GM23338 (cell line): ENCODE data around the gene CPNE7. TPM values are rescaled to one million over a fixed set of nuclear protein-coding genes. Genes with fewer than 3 reads are reported as not detected.

Experiments
- ATAC-seq: fragments of 200-7000 bp; cut with Tn5 transposase; 3 replicates; pipeline ENCODE4 v1.9.1; 2020
- DNase-seq: peaks from one replicate; pipeline ENCODE4 v3.0.0-alpha.2; 2015; ENCODE audit warnings: low spot score
- H2AFZ ChIP-seq: fragments of 200-600 bp; sonication (generic); 2 replicates; pipeline ENCODE4 v1.8.0; 2016; ENCODE audit warnings: antibody characterized with exemption, mild to moderate bottlenecking, moderate library complexity
- H3F3A ChIP-seq: fragments of 200-600 bp; sonication (generic); replicated peaks from 2 replicates; pipeline ENCODE4 v1.8.0; 2017; ENCODE audit warnings: antibody characterized with exemption, mixed run types, low read depth
- H3K27ac ChIP-seq: fragments of 200-600 bp; sonication (generic); 2 replicates; pipeline ENCODE4 v1.6.1; 2016; ENCODE audit warnings: low read depth
- H3K27me3 ChIP-seq: fragments of 200-600 bp; sonication (generic); 2 replicates; pipeline ENCODE4 v1.8.0; 2016; ENCODE audit warnings: mild to moderate bottlenecking, mixed run types, moderate library complexity; ENCODE audit not compliant: insufficient read depth
- H3K36me3 ChIP-seq: fragments of 200-600 bp; sonication (generic); 2 replicates; pipeline ENCODE4 v1.8.0; 2016; ENCODE audit warnings: mild to moderate bottlenecking; ENCODE audit not compliant: insufficient read depth
- H3K4me1 ChIP-seq: fragments of 200-600 bp; sonication (generic); 2 replicates; pipeline ENCODE4 v1.8.0; 2016; ENCODE audit warnings: mild to moderate bottlenecking, moderate library complexity; ENCODE audit not compliant: insufficient read depth
- H3K4me2 ChIP-seq: fragments of 200-600 bp; sonication (generic); 2 replicates; pipeline ENCODE4 v1.7.1; 2017; ENCODE audit warnings: mixed run types
- H3K4me3 ChIP-seq: fragments of 200-600 bp; sonication (generic); 2 replicates; pipeline ENCODE4 v1.6.1; 2016; ENCODE audit warnings: mixed run types
- H3K79me2 ChIP-seq: fragments of 200-600 bp; sonication (generic); replicated peaks from 2 replicates; pipeline ENCODE4 v1.8.0; 2017; ENCODE audit warnings: mild to moderate bottlenecking; ENCODE audit not compliant: insufficient read depth
- H3K9me2 ChIP-seq: fragments of 200-600 bp; sonication (generic); 2 replicates; pipeline ENCODE4 v1.8.0; 2017; ENCODE audit not compliant: insufficient read depth
- H4K20me1 ChIP-seq: fragments of 200-600 bp; sonication (generic); replicated peaks from 2 replicates; pipeline ENCODE4 v1.8.0; 2017; ENCODE audit warnings: mild to moderate bottlenecking; ENCODE audit not compliant: insufficient read depth
- H3K27ac Mint-ChIP-seq: 2 replicates; pipeline ENCODE4 v1.8.0; 2020; ENCODE audit warnings: inconsistent platforms, mild to moderate bottlenecking, moderate library complexity, mixed read lengths
- H3K27me3 Mint-ChIP-seq: 3 replicates; pipeline ENCODE4 v1.8.0; 2022; ENCODE audit warnings: low read depth, mild to moderate bottlenecking, moderate library complexity, mixed read lengths, inconsistent platforms; ENCODE audit not compliant: insufficient read depth, poor library complexity
- H3K36me3 Mint-ChIP-seq: 3 replicates; pipeline ENCODE4 v1.8.0; 2021; ENCODE audit warnings: low read depth, mild to moderate bottlenecking, inconsistent platforms, moderate library complexity, mixed read lengths
- H3K4me1 Mint-ChIP-seq: 3 replicates; pipeline ENCODE4 v1.8.0; 2020; ENCODE audit warnings: mild to moderate bottlenecking, inconsistent platforms, mixed read lengths
- H3K4me3 Mint-ChIP-seq: 3 replicates; pipeline ENCODE4 v1.8.0; 2021; ENCODE audit warnings: moderate library complexity, mild to moderate bottlenecking, inconsistent platforms, mixed read lengths
- H3K9me3 Mint-ChIP-seq: 3 replicates; pipeline ENCODE4 v1.8.0; 2020; ENCODE audit warnings: moderate library complexity, mild to moderate bottlenecking, inconsistent platforms, mixed read lengths
- CREB1 ChIP-seq: fragments of 250-450 bp; sonication (Bioruptor Pico); IDR thresholded peaks from 2 replicates; pipeline ENCODE4 v1.5.0; 2020; ENCODE audit warnings: low read depth, mild to moderate bottlenecking, moderate library complexity
- CTCF ChIP-seq, 2 experiments: fragments of 200-600 bp in 1 of 2; sonication (generic) in 1 of 2; conservative IDR thresholded peaks; 2 replicates each; pipeline versions ENCODE4 v1.5.1 to v1.6.1; 2016 to 2017; ENCODE audit warnings: antibody characterized with exemption in 2 of 2, low read depth in 2 of 2, mild to moderate bottlenecking in 2 of 2, moderate library complexity in 1 of 2
- ETS1 ChIP-seq: IDR thresholded peaks from 2 replicates; pipeline ENCODE4 v1.6.1; 2016; ENCODE audit warnings: antibody characterized with exemption
- EZH2 ChIP-seq: fragments of 200-600 bp; sonication (generic); IDR thresholded peaks from one replicate; pipeline ENCODE4 v1.8.0; 2017; ENCODE audit warnings: antibody characterized with exemption, mild to moderate bottlenecking, low read depth; ENCODE audit not compliant: unreplicated experiment
- EZH2phosphoT487 ChIP-seq: fragments of 200-600 bp; sonication (generic); IDR thresholded peaks from one replicate; pipeline ENCODE4 v1.8.1; 2018; ENCODE audit warnings: antibody characterized with exemption; ENCODE audit not compliant: unreplicated experiment
- JUNB ChIP-seq: IDR thresholded peaks from one replicate; pipeline ENCODE4 v1.6.1; 2016; ENCODE audit warnings: antibody characterized with exemption; ENCODE audit not compliant: unreplicated experiment
- NANOG ChIP-seq: IDR thresholded peaks from 2 replicates; pipeline ENCODE4 v1.6.1; 2016; ENCODE audit warnings: antibody characterized with exemption, borderline replicate concordance
- POLR2AphosphoS5 ChIP-seq: IDR thresholded peaks from 2 replicates; pipeline ENCODE4 v1.6.1; 2016; ENCODE audit warnings: antibody characterized with exemption, low read depth
- REST ChIP-seq: IDR thresholded peaks from one replicate; pipeline ENCODE4 v1.6.1; 2018; ENCODE audit warnings: antibody characterized with exemption; ENCODE audit not compliant: unreplicated experiment
- STAT1 ChIP-seq: IDR thresholded peaks from one replicate; pipeline ENCODE4 v1.6.1; 2016; ENCODE audit warnings: antibody characterized with exemption; ENCODE audit not compliant: unreplicated experiment
- ZNF114 ChIP-seq: fragments of 250-450 bp; sonication (Bioruptor Pico); IDR thresholded peaks from 2 replicates; pipeline ENCODE4 v1.5.0; 2020; ENCODE audit warnings: mild to moderate bottlenecking, moderate library complexity
- ZNF331 ChIP-seq: fragments of 250-450 bp; sonication (Bioruptor Pico); IDR thresholded peaks from 2 replicates; pipeline ENCODE4 v1.5.0; 2020; ENCODE audit warnings: low read depth, mild to moderate bottlenecking, moderate library complexity
- ZNF462 ChIP-seq: fragments of 250-450 bp; sonication (Bioruptor Pico); IDR thresholded peaks from 2 replicates; pipeline ENCODE4 v1.5.0; 2020; ENCODE audit warnings: mild to moderate bottlenecking, moderate library complexity
- polyA plus RNA-seq: library from polyadenylated mRNA; unstranded; fragments of >200 nt; fragmentation: Nextera tagmentation; extraction: Ambion mirVana; gene quantifications from 2 replicates; pipeline ENCODE4 v1.2.1, GENCODE V29; 2016
- total RNA-seq: library from RNA; depleted of rRNA; stranded (reverse); fragments of >200 nt; shearing (Covaris generic); gene quantifications from 2 replicates; pipeline ENCODE4 v1.2.3, GENCODE V29; 2014

Gene CPNE7
- total and polyA plus RNA-seq, 2 experiments from 2014 or later, result 11.2 to 15.7 TPM

GRCh38 chr16:89636663-89637062 is 61.1 kb downstream of the CPNE7 start:
- TF ChIP-seq POLR2AphosphoS5 (no peak), NANOG (no peak), CTCF (conservative IDR thresholded peaks at IDR 0.05; ENCODE audit: low read depth in 2 of 2) (no peak), ZNF114 (CRISPR knock-in tag) (no peak), ETS1 (no peak), ZNF462 (CRISPR knock-in tag) (no peak), CREB1 (no peak), EZH2 (no peak), JUNB (no peak), REST (no peak), STAT1 (no peak), EZH2phosphoT487 (no peak), ZNF331 (CRISPR knock-in tag) (no peak)
- Histone ChIP-seq H3F3A (no peaks in the 10 kb centered on the region), H3K4me1 (no peaks in the 10 kb centered on the region), H4K20me1 (no peaks in the 10 kb centered on the region), H3K27ac (no peak overlapping the region), H3K4me2 (no peak overlapping the region), H2AFZ (no peak overlapping the region), H3K36me3 (no peaks in the 10 kb centered on the region), H3K9me2 (no peaks in the 10 kb centered on the region), H3K4me3 (no peak overlapping the region), H3K27me3 (no peaks in the 10 kb centered on the region), H3K79me2 (no peaks in the 10 kb centered on the region)
- DNase-seq (no peak), ATAC-seq (no peak)
- H3K36me3 Mint-ChIP-seq, result no peaks in the 10 kb centered on the region
- no peak overlapping the region for H3K27ac Mint-ChIP-seq
- peaks cover 6% of the 10 kb centered on the region; the same call in 2 of the 3 replicates for H3K4me1 Mint-ChIP-seq
- H3K27me3 Mint-ChIP-seq, result peaks cover 17% of the 10 kb centered on the region
- no peak overlapping the region for H3K4me3 Mint-ChIP-seq
- no peaks in the 10 kb centered on the region for H3K9me3 Mint-ChIP-seq
